Type B pancreatic cell (in vitro differentiated cells): ENCODE data around the gene TNXB. TPM values are rescaled to one million over a fixed set of nuclear protein-coding genes. Genes with fewer than 3 reads are reported as not detected.

Experiments used
- DNase-seq: peaks from one replicate; pipeline ENCODE4 v3.0.0; 2021; ENCODE audit warnings: mixed read lengths; ENCODE audit not compliant: unreplicated experiment; ENCODE audit errors: extremely low spot score
- H3K27ac Mint-ChIP-seq: 2 replicates; pipeline ENCODE4 v1.8.0; 2021; ENCODE audit warnings: mild to moderate bottlenecking, mixed read lengths
- H3K27me3 Mint-ChIP-seq: 2 replicates; pipeline ENCODE4 v1.8.0; 2021; ENCODE audit warnings: mixed read lengths
- H3K36me3 Mint-ChIP-seq: 2 replicates; pipeline ENCODE4 v1.8.0; 2021; ENCODE audit warnings: mixed read lengths
- H3K4me1 Mint-ChIP-seq: one replicate; pipeline ENCODE4 v1.8.0; 2021; ENCODE audit warnings: mixed read lengths; ENCODE audit not compliant: unreplicated experiment
- H3K4me3 Mint-ChIP-seq: 2 replicates; pipeline ENCODE4 v1.8.0; 2021; ENCODE audit warnings: mild to moderate bottlenecking, mixed read lengths
- H3K9me3 Mint-ChIP-seq: 2 replicates; pipeline ENCODE4 v1.8.0; 2021; ENCODE audit warnings: mixed read lengths
- CTCF ChIP-seq: fragments of 200-600 bp; sonication (generic); conservative IDR thresholded peaks from 2 replicates; pipeline ENCODE4 v1.5.0; 2021; ENCODE audit warnings: antibody characterized with exemption, mild to moderate bottlenecking
- total RNA-seq: library from RNA; stranded (reverse); gene quantifications from 2 replicates; pipeline ENCODE4 v1.2.1, GENCODE V29; 2021; ENCODE audit warnings: low replicate concordance

TNXB gene
- total RNA-seq, 1 donor from 2014 or later: 22.2 TPM

DNA sequence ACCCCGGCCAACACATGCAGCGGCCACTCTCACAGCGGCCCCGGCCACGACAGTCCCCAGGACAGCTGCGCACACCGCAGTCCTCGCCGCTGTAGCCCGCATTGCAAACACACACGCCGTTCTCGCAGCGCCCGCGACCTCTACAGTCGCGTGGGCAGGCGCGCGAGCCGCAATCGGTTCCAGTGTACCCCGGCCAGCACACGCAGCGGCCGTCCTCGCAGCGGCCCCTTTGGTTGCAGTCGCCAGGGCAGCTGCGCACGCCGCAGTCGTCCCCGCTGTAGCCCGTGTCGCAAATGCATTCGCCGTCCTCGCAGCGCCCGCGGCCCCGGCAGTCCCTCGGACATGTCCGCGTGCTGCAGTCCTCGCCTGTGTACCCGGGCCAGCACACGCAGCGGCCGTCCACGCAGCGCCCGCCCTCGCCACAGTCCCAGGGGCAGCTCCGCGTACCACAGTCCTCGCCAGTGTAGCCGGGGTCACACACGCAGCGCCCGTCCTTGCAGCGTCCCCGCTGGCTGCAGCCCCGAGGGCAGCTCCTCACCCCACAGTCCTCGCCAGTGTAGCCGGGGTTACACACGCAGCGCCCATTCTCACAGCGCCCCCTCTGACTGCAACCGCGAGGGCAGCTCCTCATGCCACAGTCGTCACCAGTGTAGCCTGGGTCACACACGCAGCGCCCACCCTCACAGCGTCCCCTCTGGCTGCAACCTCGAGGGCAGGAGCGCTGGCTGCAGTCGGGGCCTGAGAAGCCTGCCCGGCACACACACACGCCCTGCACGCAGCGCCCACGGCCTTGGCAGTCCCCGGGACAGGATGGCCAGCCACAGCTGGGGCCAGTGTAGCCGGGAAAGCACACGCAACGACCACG is 12.5 kb downstream of the TNXB start:
- Mint-ChIP-seq H3K27ac (no peak overlapping the region), H3K9me3 (no peaks in the 10 kb centered on the region), H3K27me3 (peaks cover 9% of the 10 kb centered on the region), H3K4me1 (peaks cover 7% of the 10 kb centered on the region), H3K4me3 (no peak overlapping the region), H3K36me3 (no peaks in the 10 kb centered on the region)
- DNase-seq: no peak
- no peak for TF ChIP-seq CTCF

- no peak for TF ChIP-seq CTCF
- Mint-ChIP-seq H3K27me3 (peaks cover 9% of the 10 kb centered on the region), H3K4me3 (no peak overlapping the region), H3K9me3 (no peaks in the 10 kb centered on the region), H3K27ac (no peak overlapping the region), H3K36me3 (no peaks in the 10 kb centered on the region), H3K4me1 (peaks cover 7% of the 10 kb centered on the region)
- DNase-seq: no peak
These were observed 13.1 kb downstream of the TNXB start for GRCh38 chr6:32096087-32096393.

DNA sequence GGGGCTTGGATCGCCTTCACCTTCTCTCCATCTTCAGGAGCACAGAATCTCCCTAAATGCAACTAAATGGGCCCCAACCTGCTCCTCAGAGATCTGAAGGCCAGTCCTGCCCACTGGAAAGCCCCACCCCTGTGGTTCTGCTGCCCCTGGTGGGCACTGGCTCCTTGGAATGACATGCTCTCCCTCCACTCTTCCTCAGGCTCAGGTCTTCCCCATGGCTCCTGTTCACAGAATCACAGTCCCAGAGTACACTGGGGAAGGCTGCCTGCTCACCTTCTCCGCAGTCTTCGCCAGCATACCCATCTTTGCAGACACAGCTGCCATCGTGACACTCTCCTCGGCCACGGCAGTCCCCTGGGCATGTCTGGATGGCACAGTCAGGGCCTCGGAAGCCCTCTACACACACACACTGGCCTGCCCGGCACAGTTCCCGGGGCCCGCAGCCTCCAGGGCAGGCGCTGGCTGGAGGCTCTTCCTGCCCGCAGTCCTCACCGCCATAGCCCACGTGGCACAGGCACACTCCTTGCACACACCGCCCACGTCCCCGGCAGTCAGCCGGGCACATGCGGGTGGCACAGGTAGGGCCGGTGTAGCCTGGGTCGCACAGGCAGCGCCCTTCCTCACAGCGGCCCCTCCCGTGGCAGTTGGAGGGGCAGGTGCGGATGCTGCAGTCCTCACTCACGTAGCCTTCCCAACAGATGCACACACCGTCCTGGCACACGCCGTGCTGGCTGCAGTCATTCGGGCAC is 13.6 kb downstream of the TNXB start:
- no peak for DNase-seq
- Mint-ChIP-seq H3K4me3 (no peak overlapping the region), H3K27me3 (peaks cover 13% of the 10 kb centered on the region), H3K4me1 (peaks cover 7% of the 10 kb centered on the region), H3K27ac (no peak overlapping the region), H3K36me3 (no peaks in the 10 kb centered on the region), H3K9me3 (no peaks in the 10 kb centered on the region)
- TF ChIP-seq CTCF: no peak

- Mint-ChIP-seq H3K27me3 (peaks cover 12% of the 10 kb centered on the region), H3K4me1 (peaks cover 7% of the 10 kb centered on the region), H3K4me3 (no peak overlapping the region), H3K9me3 (no peaks in the 10 kb centered on the region), H3K27ac (no peak overlapping the region), H3K36me3 (no peaks in the 10 kb centered on the region)
- TF ChIP-seq CTCF: no peak
- no peak for DNase-seq
These were observed 16.2 kb downstream of the TNXB start for GRCh38 chr6:32092760-32093497.

GRCh38 chr6:32089082-32089828 is 19.9 kb downstream of the TNXB start:
- peaks cover 27% of the 10 kb centered on the region for H3K27me3 Mint-ChIP-seq
- no peaks in the 10 kb centered on the region for H3K9me3 Mint-ChIP-seq
- no peak for TF ChIP-seq CTCF
- no peaks in the 10 kb centered on the region for H3K36me3 Mint-ChIP-seq
- peaks cover 7% of the 10 kb centered on the region for H3K4me1 Mint-ChIP-seq
- peak overlapping the region; percentile 16 for H3K27ac Mint-ChIP-seq
- no peak for DNase-seq
- H3K4me3 Mint-ChIP-seq: no peak overlapping the region
